ENCODE results near the gene ZPBP.

ZPBP gene

DNA sequence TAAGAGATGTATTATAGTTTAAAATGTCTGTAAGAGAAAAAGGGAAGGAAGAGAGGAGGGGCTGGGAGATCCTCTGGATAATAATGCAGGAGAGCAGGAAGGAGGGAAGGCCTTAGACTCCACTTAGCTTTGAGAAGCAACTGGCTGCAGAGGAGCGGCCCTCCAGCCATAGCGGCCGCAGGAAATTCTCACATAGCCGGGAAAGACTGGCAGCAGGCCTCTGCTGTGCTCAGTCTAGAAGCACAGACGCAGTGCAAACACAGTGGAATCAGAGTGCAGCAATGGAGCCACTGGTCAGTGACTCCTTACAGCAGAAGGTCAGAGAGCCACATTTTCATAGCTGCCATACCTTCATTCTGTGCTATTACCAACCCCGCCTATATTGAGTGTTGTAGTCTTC lies 166.3 kb downstream of the ZPBP start:
- no peaks in the 10 kb centered on the region for H3K4me1 Mint-ChIP-seq
- H3K27me3 Mint-ChIP-seq (ENCODE audit: low read depth) = no peaks in the 10 kb centered on the region
- peaks cover 19% of the 10 kb centered on the region for H3K9me3 Mint-ChIP-seq
- H3K27ac Mint-ChIP-seq = no peak overlapping the region
- no peaks in the 10 kb centered on the region for H3K36me3 Mint-ChIP-seq (ENCODE audit: low read depth)
- TF ChIP-seq, protein P1, sequence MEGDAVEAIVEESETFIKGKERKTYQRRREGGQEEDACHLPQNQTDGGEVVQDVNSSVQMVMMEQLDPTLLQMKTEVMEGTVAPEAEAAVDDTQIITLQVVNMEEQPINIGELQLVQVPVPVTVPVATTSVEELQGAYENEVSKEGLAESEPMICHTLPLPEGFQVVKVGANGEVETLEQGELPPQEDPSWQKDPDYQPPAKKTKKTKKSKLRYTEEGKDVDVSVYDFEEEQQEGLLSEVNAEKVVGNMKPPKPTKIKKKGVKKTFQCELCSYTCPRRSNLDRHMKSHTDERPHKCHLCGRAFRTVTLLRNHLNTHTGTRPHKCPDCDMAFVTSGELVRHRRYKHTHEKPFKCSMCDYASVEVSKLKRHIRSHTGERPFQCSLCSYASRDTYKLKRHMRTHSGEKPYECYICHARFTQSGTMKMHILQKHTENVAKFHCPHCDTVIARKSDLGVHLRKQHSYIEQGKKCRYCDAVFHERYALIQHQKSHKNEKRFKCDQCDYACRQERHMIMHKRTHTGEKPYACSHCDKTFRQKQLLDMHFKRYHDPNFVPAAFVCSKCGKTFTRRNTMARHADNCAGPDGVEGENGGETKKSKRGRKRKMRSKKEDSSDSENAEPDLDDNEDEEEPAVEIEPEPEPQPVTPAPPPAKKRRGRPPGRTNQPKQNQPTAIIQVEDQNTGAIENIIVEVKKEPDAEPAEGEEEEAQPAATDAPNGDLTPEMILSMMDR (IDR thresholded peaks at IDR 0.05; ENCODE audit: unreplicated experiment in 3 of 3) = no peak
- H3K4me3 Mint-ChIP-seq = no peak overlapping the region

DNA sequence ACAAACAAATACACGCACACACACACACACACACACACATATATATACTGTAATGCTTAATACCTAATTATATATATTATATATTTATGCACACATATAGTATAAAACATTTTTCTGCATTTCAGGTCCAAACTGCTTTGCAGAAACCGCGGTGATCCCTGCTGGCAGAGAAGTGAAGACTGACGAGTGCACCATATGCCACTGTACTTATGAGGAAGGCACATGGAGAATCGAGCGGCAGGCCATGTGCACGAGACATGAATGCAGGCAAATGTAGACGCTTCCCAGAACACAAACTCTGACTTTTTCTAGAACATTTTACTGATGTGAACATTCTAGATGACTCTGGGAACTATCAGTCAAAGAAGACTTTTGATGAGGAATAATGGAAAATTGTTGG lies 181.1 kb downstream of the ZPBP start:
- H3K36me3 Mint-ChIP-seq (ENCODE audit: low read depth) = no peaks in the 10 kb centered on the region
- no peak overlapping the region for H3K4me3 Mint-ChIP-seq
- H3K27me3 Mint-ChIP-seq (ENCODE audit: low read depth) = no peaks in the 10 kb centered on the region
- TF ChIP-seq, protein P1 (IDR thresholded peaks at IDR 0.05; ENCODE audit: unreplicated experiment in 3 of 3) = no peak
- H3K9me3 Mint-ChIP-seq = no peaks in the 10 kb centered on the region
- no peaks in the 10 kb centered on the region for H3K4me1 Mint-ChIP-seq
- no peak overlapping the region for H3K27ac Mint-ChIP-seq

DNA sequence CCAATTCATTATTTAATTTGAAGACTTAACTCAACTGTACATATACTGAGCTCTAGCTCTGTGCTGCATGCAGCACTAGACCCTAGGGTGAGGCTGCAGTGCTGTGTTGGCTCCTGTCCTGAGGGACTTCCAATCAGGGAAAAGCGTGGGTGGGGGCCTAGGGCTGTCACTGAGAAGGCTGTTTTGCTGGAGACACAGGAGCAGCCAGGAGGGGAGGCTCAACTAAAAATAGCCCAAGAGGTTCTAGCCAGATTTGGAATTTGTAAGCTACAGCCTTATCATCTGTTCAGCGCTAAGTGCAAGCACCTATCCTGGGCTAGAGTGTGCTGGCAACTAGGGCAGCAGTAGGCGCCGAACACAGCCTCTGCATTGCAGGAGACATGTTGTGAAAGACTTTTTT lies 198.5 kb downstream of the ZPBP start:
- TF ChIP-seq, protein P1 (IDR thresholded peaks at IDR 0.05; ENCODE audit: unreplicated experiment in 3 of 3) = no peak
- H3K36me3 Mint-ChIP-seq (ENCODE audit: low read depth) = no peaks in the 10 kb centered on the region
- no peak overlapping the region for H3K4me3 Mint-ChIP-seq
- H3K4me1 Mint-ChIP-seq = no peaks in the 10 kb centered on the region
- H3K9me3 Mint-ChIP-seq = peaks cover 6% of the 10 kb centered on the region
- H3K27me3 Mint-ChIP-seq (ENCODE audit: low read depth) = no peaks in the 10 kb centered on the region
- no peak overlapping the region for H3K27ac Mint-ChIP-seq

DNA sequence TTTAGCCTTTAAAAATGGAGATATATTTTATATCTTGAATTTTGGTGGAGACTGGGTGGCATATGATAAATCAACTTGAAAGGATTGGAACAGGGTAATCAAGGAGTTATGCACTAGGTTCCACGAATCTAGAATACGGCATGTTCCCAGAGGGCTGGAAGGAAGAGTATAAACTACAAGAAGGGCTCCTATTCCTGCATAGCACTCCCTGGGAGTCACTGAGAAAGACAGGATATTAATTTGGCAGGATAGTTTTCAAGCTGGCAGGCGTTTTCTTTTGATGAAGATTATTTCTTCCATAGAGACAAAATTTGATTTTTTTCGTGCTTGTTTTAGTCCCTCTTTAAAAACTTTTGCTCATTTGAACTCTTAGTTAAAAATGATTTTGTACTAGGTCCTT lies 199.9 kb downstream of the ZPBP start:
- peaks cover 6% of the 10 kb centered on the region for H3K9me3 Mint-ChIP-seq
- H3K36me3 Mint-ChIP-seq (ENCODE audit: low read depth) = no peaks in the 10 kb centered on the region
- H3K27ac Mint-ChIP-seq = no peak overlapping the region
- H3K4me1 Mint-ChIP-seq = no peaks in the 10 kb centered on the region
- no peaks in the 10 kb centered on the region for H3K27me3 Mint-ChIP-seq (ENCODE audit: low read depth)
- TF ChIP-seq, protein P1 (IDR thresholded peaks at IDR 0.05; ENCODE audit: unreplicated experiment in 3 of 3) = no peak
- no peak overlapping the region for H3K4me3 Mint-ChIP-seq

DNA sequence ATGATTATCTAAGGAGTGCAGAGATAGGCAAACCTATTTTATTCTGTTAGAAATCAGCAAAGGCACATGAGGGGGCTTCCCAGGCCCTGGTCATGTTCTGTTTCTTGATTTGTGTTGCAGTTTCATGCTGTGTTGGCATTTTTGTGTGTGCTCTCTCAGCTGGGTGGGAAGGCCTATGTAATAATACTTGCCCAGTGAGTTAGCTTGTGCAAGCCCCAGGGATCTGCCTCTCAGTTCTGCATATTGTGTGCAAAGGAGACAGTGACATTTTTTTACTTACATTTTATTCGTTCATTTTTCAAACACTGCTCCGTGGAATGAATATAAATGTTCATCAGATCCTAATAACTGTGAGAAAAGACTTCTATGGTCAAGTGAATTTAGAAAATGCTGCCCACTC lies 200.6 kb downstream of the ZPBP start:
- Mint-ChIP-seq H3K27me3 (ENCODE audit: low read depth) (no peaks in the 10 kb centered on the region), H3K9me3 (peaks cover 4% of the 10 kb centered on the region), H3K4me3 (no peak overlapping the region), H3K36me3 (ENCODE audit: low read depth) (no peaks in the 10 kb centered on the region), H3K4me1 (no peaks in the 10 kb centered on the region), H3K27ac (no peak overlapping the region)
- TF ChIP-seq, protein P1 (IDR thresholded peaks at IDR 0.05; ENCODE audit: unreplicated experiment in 3 of 3) = no peak
